HCEC 1CT (cell line): ENCODE measurements around the gene RFWD3.

Experiments
- DNase-seq: peaks from one replicate; pipeline ENCODE4 v3.0.0-alpha.2; 2017

Gene RFWD3

DNA sequence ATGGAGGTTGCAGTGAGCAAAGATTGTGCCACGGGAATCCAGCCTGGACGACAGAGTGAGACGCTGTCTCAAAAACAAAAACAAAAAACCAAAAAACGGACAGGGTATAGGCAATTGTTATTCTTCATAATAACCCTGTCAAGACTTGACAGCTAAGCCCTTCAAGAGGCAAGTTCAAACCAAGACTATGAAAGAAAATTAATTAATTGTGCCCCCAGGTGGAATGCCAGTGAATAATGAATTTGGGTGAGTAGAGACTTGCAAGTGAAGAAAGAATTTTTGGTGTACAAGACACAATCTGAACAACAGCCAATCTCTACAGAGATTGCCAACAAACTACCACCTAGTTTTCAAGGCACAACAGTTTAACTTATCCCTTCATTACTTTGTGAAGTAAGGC, 6.3 kb downstream of the RFWD3 start:
- DNase-seq, result no peak

DNA sequence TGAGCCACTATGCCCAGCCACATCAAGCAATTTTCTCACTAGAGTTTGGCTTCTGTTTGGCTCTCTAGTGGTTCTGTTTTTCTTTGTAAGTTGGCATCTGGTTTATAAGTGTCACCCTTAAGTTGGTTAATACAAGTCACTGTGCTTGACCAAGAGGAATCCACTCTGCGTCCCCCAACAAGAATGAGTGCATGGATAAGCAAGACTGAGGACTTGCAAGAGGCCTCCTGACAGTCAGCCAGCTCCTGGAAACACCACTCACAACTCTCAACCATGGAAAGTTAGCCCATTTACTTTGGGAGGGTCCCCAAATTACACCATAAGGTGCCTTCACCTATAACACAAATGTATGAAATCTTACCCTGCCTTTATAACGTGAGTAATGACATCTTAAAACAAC, 7.6 kb downstream of the RFWD3 start:
- no peak for DNase-seq

DNA sequence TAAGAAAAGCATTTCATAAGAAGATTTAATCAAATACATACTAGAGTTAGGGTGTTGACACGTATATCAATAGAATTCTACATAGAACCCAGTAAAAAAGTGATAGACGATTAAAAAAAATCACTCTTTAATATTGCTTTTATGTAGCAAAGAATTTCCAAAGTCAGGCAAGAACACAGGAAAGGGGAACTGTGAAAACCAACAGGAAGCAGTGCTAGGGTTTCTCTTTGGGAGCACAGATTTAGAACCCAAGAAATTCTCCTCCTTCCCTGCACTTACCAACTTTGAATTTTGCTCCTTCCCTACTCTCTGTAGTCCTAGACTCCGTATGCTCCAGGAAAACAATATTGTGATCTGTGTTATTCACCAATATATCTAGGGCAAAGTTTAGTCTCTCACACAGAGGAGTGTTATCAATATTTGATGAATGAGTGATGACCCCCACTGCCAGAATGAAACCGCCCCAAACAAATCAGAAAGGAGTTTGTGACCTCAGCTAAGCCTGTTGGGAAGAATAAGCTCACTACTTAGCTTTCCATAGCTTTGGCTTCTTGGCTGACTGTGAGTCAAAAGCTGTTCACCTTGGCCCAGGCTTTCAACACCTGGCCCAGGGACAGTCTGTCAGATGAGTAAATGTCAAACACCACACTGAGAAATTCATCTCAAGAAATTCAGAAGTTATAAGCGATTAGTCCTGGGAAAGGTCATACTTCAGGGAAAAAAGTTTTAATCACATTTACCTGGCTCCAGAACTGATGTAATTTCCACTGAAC, 8.6 kb downstream of the RFWD3 start:
- no peak for DNase-seq

DNA sequence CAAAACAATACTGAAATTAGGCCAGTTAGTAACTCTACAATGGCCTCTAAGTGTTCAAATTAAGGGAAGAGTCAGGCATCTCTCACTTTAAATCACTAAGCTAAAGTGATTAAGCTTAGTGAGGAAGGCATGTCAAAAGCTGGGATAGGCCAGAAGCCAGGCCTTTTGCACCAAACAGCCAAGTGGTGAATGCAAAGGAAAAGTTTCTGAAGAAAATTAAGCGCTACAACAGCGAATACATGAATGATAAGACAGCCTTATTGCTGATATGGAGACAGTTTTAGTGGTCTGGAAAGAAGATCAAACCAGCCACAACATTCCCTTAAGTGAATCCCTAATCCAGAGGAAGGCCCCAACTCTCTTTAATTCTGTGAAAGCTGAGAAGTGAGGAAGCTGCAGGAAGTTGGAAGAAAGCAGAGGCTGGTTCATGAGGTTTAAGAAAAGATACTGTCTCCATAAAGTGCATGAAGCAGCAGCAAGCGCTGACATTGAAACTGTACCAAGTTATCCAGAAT, 12.1 kb downstream of the RFWD3 start:
- no peak for DNase-seq

DNA sequence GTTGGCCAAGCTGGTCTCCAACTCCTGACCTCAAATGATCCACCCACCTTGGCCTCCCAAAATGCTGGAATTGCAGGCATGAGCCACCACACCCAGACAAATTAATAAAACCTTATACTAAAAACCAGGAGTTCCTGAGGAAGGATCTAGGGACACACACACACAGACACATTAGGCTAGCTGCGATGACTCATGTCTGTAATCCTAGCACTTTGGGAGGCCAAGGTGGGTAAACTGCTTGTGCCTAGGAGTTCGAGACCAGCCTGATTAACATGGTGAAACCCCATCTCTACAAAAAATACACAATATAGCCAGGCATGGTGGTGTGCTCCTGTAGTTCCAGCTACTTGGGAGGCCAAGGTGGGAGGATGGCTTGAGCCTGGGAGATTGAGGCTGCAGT, 13.8 kb downstream of the RFWD3 start:
- peak; percentile 35 for DNase-seq

DNA sequence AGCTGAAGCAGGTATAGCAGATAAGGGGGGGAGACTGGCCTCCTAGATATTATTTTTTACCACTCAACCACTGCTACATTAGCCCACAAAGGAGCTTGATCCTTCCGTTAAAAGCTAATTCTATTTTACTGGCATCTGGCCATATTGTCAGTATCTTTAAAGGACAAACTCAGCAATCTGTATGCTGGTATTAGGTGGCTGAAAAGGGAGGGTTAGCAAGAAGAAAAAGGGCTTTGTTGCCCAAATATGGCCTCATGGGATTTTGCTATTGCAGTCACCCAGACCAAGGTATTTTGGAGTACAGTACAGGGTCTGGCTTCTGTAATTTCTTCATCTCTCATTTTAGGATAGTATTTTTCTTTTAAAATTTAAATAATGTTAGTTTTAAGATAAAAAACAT, 14.4 kb downstream of the RFWD3 start:
- DNase-seq, result no peak

DNA sequence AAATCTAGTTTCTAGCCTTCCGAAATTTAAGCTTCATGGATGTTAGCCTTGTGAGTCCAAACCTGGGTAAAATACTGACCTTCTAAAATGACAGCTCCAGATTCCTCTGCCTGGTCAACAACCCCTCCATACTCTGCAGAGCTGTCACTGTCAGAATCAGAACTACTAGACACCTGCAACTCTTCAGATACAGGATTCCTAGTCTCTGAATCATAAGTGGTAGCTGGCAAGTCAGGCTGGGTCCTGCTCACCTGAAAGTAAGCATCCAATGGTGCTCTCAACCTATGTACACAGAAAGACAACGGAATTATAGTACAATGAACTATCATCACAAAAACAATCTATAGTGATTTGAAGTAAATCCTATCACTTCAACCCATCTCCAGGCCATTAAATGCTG, 14.8 kb downstream of the RFWD3 start:
- DNase-seq, result no peak

DNA sequence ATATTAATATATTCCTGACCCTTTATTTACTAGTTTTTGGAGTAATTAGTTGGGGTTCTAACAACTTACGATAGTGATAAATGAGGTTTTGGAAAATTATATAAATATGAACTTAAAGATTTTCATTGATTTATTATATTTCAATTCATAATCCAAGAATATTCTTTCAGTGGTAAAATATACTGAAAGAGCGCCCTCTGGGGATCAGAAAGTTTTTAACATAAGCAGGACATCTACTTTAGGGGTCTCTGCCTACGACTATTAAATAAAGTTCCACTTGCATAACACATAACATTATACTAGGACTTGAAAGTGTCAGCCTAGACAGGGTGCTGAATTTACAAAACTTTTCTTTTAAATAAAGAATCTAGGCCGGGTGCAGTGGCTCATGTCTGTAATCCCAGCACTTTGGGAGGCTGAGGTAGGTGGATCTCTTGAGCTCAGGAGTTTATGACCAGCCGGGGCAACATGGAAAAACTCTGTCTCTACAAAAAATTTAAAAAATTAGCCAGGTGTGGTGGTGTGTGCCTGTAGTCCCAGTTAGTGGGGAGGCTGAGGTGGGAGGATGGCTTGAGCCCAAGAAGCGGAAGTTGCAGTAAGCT, 15.6 kb downstream of the RFWD3 start:
- no peak for DNase-seq

DNA sequence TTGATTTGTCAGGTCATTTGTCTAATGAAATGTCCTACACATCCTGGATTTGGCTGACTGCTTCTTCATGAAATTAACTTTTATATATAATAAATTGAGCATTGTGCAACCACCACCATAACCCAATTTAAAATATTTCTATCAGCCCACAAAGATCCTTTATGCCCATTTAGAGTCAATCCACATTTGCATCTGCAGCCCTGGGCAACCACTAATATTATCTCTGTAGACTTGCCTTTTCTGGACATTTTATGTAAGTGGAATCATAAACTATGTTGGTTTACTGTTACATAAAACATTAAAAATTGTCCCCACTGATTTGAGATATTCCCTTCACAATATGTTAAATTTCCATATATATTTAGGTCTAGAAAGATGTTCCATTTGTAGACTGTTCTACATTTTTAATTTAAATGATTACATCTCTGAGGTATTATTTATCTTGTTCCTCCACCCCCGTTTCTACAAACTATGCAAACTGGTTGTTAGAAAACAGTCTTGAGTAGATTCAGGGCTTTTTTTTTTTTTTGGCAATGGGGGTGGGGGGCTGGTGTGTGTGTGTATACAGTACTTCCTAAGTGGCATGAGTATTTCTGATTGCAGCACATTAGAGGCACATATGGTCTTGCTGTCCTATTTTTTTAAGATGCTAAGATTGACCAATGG, 16.7 kb downstream of the RFWD3 start:
- no peak for DNase-seq

DNA sequence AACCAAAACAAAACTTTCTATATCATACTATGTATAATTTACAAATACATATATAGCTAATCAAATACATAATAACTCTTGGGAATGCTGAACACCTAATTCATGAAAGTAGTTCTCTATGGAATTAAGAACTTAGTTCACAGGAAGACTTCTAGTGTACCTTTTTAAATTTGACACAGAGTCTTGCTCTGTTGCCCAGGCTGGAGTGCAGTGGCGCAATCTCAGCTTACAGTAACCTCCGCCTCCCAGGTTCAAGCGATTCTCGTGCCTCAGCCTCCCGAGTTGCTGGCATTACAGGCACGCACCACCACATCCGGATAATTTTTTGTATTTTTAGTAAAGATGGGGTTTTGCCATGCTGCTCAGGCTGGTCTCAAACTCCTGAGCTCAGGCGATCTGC, 24.7 kb downstream of the RFWD3 start:
- DNase-seq, result no peak

DNA sequence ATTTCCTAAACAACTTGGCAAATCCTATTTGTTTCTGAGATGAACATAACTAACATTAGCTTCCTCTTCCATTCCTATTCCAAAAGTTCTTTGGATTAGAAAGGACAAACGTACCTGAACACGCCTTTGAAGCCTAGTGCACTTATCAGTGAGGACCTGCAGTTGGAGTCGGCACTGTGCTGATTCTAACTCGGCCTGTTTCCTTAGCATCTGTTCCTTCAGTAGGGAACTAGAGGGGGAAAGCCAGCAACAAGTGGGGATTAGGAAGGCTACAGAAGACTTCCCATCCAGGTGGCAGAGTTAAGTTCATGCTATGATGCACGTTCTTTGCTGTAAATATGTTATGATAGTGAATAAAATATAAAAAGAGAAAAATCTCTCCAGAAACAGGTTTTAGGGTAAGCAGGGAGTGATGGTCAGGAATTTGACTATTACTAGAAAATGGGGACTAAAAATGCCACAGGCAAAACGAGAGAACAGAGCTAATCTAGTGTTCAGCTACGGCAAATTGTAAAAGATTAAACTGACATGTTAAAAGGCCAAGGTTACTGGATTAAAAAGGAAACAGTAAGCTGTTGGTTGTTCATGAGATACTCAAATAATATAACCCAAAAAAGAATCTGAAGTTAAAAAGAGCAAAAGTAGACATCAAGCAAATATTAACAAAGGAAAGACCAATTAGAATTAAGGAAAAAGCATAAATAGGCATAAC, 28.8 kb downstream of the RFWD3 start:
- DNase-seq, result no peak

DNA sequence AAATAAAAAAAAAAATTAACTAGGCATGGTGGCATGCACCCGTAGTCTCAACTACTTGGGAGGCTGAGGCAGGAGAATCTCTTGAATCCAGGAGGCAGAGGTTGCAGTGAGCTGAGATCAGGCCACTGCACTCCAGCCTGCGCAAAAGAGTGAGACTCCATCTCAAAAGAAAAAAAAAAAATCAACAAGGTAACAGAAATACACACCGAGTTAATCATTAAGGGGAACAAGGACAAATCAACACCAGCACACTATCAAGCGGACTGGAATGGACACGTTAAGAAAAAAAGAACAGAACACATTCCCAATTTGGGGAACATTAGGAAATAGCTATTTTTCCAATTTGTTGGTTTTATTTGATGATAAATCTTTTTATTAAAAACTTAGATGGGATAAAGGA, 31.4 kb downstream of the RFWD3 start:
- no peak for DNase-seq

DNA sequence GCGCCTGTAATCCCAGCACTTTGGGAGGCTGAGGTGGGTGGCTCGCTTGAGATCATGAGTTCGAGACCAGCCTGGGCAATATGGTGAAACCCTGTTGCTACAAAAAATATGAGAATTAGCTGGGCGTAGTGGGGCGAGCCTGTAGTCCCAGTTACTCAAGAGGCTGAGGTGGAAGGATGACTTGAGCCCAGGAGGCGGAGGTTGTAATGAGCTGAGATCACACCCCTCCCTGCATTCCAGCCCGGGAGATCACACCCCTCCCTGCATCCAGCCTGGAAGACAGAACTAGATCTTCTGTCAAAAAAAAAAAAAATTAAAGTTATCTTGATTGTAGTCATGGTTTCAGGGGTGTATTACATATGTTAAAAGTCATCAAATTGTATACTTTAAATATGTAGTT, 33.0 kb downstream of the RFWD3 start:
- DNase-seq, result no peak

DNA sequence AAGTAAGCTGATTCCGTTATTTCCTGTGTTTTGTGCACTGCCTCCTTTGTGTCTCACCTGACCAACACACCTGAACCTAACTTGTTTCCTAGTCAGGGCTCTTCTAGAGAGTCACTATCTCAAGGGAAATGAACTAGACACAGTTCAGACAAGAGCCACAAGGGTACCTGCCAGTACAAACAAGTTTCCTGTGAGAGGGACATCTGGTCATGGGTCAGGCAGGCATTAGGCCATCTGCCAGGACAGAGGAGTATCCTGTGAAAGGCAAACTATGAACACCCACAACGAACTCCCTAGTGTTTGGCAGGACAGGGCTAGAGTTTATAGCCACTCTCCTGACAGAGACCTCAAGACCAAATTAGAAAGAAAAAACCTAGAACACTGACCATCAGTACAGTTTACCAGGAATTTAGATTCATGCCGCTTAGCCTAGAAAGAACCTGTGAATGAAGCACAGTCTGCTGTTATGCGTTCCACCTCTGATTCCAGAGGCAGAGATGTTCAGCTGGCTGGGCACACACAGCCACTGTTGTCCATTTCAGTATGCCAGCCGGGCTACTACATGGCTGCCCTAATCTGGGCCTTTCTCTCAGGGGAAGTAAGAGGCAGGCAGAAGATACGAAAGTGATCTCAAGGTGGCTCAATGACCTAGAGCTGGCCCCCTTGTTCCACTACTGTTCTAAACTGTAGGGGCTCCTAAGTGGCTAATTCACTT, 39.0 kb downstream of the RFWD3 start:
- DNase-seq, result peak; percentile 19

DNA sequence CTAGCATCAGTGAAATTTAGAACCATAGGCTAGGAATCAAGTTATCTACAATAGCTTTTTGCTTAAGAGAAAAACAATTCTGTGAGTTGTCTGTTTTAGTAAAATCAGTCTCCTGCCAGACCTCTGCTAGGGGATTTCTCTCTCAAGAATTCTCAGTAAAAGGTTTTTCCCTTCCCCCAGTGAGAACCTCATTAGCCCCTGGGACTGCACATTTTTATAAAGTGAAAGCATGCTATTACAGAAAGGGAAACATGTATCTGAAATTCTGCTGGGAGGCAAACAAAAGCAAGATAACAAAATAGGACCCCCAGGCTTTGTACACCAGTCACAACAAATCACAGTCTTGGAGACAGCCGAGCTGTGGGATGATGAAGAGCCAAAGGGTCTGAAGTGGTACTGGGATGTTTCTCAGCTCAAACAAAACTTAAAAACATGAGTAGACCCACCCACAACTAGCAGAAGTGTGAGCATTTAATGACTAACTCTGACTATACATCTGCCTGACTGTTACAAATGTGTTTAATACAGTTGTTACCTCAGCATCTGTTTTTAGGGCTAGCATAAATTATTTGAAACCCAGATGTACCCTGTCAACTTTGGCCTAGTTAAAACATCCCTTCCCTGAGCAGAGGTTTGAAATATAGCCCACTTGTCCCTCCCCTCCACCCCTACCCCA, 39.8 kb downstream of the RFWD3 start:
- peak; percentile 65 for DNase-seq

DNA sequence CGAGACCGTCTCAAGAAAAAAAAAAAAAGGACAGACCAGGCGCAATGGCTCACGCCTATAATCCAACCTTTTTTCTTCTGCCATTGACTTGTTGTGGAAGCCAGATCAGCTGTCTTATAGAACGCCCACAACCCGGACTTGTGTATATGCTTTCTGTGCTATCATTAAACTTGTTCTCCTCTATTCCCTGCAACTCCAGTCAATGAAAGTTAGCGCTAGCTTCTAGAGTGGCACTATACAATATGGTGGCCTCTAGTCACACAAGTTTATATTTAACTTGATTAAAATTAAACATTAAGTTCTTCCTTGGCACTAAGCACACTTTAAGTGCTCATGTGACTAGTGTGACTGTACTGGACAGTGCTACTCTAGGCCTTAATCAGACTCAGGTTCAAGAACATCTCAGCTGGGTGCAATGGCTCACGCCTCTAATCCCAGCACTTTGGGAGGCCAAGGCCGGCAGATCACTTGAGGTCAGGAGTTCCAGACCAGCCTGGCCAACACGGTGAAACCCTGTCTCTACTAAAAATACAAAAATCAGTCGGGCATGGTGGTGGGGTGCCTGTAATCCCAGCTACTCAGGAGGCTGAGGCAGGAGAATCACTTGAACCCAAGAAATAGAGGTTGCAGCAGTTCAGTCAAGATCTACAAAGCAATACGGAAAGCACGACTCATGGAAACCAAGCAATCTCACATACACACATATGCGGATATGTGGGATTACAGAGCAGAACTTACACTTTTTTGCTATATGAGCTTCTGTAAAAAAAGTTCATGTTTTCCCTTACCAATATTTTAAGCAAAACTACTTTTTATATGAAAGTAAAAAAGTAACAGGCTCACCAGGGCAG, 41.0 kb downstream of the RFWD3 start:
- no peak for DNase-seq

DNA sequence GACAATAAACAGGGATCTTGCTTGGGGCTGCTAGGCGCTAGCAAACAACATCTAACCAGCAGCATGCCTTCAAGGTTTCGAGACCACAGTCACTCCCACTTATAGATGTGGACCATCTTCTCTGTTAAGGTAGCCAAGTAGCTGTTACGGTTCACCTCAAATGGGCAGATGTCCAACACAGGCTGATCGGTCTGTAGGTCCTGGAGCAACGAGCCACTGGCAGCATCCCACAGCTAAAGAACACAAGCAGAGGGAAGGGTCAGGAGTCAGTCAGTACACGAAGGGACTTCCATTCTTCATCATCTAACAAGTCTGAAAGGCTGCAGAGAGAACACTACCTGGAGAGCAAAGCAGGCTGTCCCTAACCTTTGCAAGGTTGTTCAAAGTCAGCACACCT, 42.8 kb downstream of the RFWD3 start:
- no peak for DNase-seq

DNA sequence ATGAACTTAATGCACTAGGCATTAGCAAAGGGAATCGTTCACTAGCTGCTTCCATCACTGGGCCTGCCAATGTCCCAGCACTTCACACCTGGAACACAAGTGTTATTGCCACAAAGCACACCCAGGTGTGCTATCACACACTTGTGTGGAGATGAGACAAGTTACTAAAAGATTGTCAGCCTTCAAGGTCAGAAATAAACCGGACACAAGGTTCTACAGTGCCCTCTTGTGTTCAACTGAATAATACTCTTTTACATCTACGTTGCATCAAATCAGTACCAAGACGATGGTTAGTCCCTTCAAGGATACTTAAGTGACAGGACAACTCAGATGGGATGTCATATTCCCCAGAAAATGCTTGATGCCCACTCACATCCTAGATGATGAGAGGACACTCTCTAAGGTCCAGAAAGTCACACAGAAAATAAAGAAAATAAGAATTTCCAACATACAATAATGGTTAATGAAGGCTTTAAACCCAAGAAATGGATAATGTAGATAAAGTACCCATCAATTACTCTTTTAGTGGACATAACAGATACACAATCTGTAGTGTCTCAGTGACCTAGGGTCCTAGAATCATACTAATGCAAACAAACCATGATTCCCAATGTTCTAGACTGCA, 43.4 kb downstream of the RFWD3 start:
- DNase-seq, result peak; percentile 32

DNA sequence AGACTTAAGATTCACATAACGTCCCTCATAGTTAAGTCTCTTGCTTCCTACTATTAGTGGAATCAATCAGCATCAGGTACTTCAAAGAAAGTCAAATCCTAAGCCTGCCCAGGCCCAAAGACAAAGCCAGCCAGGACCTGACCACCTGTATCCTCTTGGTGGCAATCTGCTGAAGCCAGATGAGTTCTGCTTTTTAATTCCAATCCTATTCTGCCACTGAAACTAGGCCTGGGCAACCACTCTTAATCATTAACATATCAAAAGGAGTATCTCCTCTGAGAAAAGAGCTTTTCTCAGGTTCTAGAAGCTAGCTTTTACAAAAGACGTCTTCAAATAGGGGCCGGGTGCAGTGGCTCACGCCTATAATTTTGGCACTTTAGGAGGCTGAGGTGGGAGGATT, 44.7 kb downstream of the RFWD3 start:
- DNase-seq, result no peak

DNA sequence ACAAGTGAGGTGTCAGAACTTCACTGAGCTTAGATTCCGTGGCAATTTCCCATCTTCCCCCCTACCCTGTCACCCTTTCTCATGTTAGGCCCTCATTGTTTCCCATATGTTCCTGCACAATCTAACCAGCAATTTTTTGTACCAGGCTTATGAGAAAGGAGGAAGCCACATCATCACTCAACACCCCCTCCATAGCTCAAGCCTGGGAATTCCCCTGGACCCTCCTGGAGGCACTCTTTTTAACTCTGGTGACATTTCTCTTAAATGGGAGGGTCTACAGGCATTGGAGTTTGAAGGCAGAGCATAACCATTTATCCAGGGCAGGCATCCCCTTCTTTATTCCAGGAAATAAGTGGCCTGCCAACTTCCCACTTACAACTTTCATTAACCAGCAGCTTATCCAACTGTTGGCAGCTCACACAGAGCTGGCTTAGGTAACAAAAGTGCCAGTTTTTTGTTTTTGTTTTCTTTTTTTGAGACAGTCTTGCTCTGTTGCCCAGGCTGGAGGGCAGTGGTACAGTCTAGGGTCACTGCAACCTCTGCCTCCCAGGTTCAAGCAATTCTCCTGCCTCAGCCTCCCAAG, 49.4 kb downstream of the RFWD3 start:
- DNase-seq, result no peak
